Activated CD8-positive, alpha-beta memory T cell treated with anti-CD3 and anti-CD28 coated beads for 36 hours (primary cell): ENCODE measurements around the gene NFS1. TPM values are rescaled to one million over a fixed set of nuclear protein-coding genes. Genes with fewer than 3 reads are reported as not detected.

Source experiments
- CTCF ChIA-PET: fragments of 350-600 bp; sonication (Branson Sonifier 250); formaldehyde crosslinking; loops from one replicate; lab custom pipeline; 2021; ENCODE audit warnings: antibody characterized with exemption; lab: Charles Lee
- POLR2A ChIA-PET: fragments of 350-600 bp; sonication (Branson Sonifier 250); formaldehyde crosslinking; loops from one replicate; lab custom pipeline; 2021; ENCODE audit warnings: antibody characterized with exemption; lab: Charles Lee
- total RNA-seq, 2 experiments: library from RNA; stranded (reverse); gene quantifications; one replicate each; pipeline ENCODE4 v1.2.3, GENCODE V29; 2021

NFS1 gene
- total RNA-seq, 2 experiments from 2014 or later, result 38.9 to 42.7 TPM

- ChIA-PET CTCF (no interaction called here), POLR2A (no interaction called here)
These were observed 58.4 kb downstream of the NFS1 start for GRCh38 chr20:35640724-35641123.

DNA sequence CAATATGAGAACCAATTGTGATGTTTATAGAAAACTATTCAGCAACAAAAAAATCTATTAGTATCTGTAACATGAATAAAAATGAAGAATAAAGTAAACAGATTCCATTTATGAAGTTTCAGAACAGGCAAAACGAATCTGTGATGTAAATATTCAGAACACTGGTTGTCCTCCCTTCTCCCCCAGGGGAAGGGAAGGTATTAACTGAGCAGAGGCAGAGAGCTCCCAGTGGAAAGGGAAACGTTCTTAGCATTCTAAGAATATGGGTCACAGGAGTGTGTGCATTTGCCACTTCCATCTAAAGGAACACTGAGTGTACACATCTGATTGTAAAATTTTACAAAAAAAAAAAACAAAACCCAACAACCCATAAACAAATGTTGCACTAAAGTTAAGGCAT, 60.4 kb downstream of the NFS1 start:
- ChIA-PET POLR2A (no interaction called here), CTCF (no interaction called here)

GRCh38 chr20:35637276-35637675, 61.9 kb downstream of the NFS1 start:
- POLR2A ChIA-PET, result interaction anchor here (0.6 kb wide), 1 partner anchor 103 kb away, joined by 3 read pairs; no protein-coding TSS in a partner anchor
- CTCF ChIA-PET, result no interaction called here

DNA sequence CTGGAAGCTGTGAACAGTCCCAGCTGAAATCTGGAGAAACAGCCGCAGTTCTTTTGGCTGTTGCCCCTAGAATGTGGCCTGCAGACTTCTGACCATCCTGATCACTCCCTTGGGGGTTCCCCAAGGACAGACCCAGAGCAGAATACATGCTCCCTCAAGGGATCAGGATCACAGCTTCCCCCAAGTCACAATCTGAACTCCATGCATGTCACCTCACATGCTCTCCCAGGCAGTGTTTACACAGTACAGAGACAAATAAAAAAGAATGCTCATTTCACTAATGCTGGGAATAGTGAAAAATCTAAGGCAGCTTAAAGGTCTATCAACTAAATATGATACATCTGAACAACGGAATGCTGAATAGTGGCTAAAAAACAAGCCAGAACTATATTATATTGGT, 63.1 kb downstream of the NFS1 start:
- ChIA-PET POLR2A (interaction anchor here (0.6 kb wide), 1 partner anchor 11 kb away, joined by 3 read pairs; no protein-coding TSS in a partner anchor), CTCF (interaction anchor here (0.5 kb wide), 2 partner anchors 140 to 1104 kb away, joined by 4 read pairs; no protein-coding TSS in a partner anchor)

- ChIA-PET POLR2A (interaction anchor here (0.6 kb wide), 1 partner anchor 11 kb away, joined by 3 read pairs; no protein-coding TSS in a partner anchor), CTCF (interaction anchor here (0.5 kb wide), 1 partner anchor 140 kb away, joined by 4 read pairs; no protein-coding TSS in a partner anchor)
These were observed 63.5 kb downstream of the NFS1 start for GRCh38 chr20:35635652-35636051.

- CTCF ChIA-PET, result interaction anchor here (0.8 kb wide), 1 partner anchor 12 kb away, joined by 3 read pairs; no protein-coding TSS in a partner anchor
- POLR2A ChIA-PET, result no interaction called here
These were observed 66.5 kb downstream of the NFS1 start for GRCh38 chr20:35632539-35633115.

DNA sequence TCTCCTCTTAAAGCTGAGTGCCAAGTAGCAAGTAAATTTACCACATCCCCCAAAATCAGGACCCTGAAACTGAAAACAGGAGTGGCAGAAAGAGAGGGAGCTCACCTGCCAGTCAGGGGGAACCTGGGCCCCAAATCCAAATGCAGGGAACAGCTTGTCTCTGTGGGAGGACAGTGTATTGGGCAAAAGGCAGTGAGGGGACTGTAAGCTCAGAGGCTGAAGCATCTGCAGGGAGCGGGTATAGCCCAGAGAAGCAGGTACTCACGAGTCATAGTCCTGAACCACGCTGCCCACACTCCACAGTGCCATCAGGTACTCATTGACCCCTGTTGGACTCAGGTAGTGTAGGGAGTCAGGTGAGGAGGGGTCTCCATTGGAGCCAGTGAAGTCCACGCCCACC, 68.5 kb downstream of the NFS1 start:
- CTCF ChIA-PET, result interaction anchor here (0.6 to 1.4 kb wide), 2 partner anchors 9 to 106 kb away, joined by 3 to 4 read pairs; no protein-coding TSS in a partner anchor

GRCh38 chr20:35629427-35630145, 69.6 kb downstream of the NFS1 start:
- CTCF ChIA-PET, result interaction anchor here (1.4 kb wide), 1 partner anchor 8 kb away, joined by 3 read pairs; no protein-coding TSS in a partner anchor
- POLR2A ChIA-PET, result no interaction called here

More for the DNA sequence above, 68.5 kb downstream of the NFS1 start:
- POLR2A ChIA-PET, result no interaction called here

- ChIA-PET POLR2A (no interaction called here), CTCF (interaction anchor here (0.7 kb wide), 1 partner anchor 15 kb away, joined by 3 read pairs; no protein-coding TSS in a partner anchor)
These were observed 72.0 kb downstream of the NFS1 start for GRCh38 chr20:35627121-35627520.

DNA sequence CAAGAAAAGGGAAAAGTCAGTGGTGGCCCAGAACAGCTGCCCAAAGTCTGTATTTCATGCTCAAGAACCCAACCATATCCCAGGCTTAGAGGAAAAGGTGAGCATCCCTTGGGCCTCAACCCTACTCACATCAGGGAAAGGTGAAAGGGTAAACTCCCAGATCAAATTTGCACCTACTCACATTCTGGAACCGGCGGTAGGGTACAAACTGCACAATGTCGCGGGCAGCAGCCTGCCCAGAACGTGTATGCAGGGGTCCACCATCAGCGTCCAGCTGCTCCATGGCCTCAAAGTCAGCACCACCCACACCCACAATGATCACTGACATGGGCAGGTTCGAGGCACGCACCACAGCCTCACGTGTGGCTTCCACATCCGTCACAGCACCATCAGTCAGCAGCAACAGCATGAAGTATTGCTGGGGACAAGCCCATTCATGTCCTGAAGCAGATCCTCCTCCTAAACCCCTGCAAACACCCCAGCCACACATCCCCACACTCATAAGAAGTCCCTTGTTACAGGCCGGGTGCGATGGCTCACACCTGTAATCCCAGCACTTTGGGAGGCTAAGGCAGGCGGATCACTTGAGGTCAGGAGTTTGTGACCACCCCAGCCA, 72.7 kb downstream of the NFS1 start:
- POLR2A ChIA-PET, result interaction anchor here (0.5 kb wide), 1 partner anchor 47 kb away, joined by 8 read pairs; no protein-coding TSS in a partner anchor
- CTCF ChIA-PET, result interaction anchor here (0.7 kb wide), 1 partner anchor 14 kb away, joined by 3 read pairs; no protein-coding TSS in a partner anchor

DNA sequence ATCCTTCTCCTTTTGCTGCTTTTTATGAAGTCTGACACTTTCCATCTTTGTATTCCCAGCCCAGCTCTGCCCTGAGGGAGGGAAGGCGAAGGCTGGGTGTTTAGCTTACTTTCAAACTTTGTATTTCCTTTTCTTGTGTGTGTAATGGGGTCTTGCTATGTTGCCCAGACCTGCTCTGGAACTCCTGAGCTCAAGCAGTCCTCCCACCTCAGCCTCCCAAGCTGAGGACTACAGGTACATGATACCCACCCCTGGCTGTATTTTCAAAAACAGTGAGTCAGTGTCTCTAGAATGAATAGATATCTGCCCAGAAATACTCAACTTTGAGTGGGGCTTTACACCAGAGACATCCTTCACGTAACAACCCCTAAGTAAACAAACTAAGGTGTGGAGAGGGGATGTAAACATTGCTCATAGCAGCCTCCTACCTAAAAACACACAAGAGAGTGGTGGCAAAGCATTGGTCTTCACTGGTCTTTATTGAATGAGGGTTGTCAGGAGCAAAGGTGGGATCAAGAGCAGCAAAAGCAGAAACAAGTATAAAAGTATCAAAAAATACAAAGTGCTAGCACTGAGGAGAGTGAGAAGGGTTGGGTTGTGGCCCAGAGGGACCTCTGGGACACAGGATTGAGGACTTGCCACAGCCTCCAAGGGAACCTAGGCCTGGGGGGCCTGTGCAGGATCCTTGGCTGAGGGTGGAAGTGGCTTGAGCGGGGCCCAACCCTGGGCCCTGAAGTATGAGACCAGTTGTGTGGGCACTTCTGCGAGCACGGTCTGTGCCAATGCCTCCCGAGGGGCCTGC, 73.4 kb downstream of the NFS1 start:
- ChIA-PET CTCF (interaction anchor here (0.5 to 0.6 kb wide), 2 partner anchors 270 to 1182 kb away, joined by 3 to 4 read pairs; no protein-coding TSS in a partner anchor), POLR2A (interaction anchor here (0.5 kb wide), 1 partner anchor 46 kb away, joined by 8 read pairs; no protein-coding TSS in a partner anchor)

GRCh38 chr20:35621560-35621946, 77.6 kb downstream of the NFS1 start:
- CTCF ChIA-PET, result interaction anchor here (0.6 to 1.3 kb wide), 4 partner anchors 8 to 136 kb away, joined by 3 read pairs; no protein-coding TSS in a partner anchor
- POLR2A ChIA-PET, result no interaction called here

- POLR2A ChIA-PET, result interaction anchor here (1.1 to 6.2 kb wide), 3 partner anchors 27 to 110 kb away, joined by 3 to 77 read pairs (median 9); partner anchors contain the start of genes CPNE1 and RBM12
- CTCF ChIA-PET, result interaction anchor here (0.6 to 2.2 kb wide), 6 partner anchors 9 to 136 kb away, joined by 3 to 6 read pairs (median 3); no protein-coding TSS in a partner anchor
These were observed 78.2 kb downstream of the NFS1 start for GRCh38 chr20:35620818-35621559.

DNA sequence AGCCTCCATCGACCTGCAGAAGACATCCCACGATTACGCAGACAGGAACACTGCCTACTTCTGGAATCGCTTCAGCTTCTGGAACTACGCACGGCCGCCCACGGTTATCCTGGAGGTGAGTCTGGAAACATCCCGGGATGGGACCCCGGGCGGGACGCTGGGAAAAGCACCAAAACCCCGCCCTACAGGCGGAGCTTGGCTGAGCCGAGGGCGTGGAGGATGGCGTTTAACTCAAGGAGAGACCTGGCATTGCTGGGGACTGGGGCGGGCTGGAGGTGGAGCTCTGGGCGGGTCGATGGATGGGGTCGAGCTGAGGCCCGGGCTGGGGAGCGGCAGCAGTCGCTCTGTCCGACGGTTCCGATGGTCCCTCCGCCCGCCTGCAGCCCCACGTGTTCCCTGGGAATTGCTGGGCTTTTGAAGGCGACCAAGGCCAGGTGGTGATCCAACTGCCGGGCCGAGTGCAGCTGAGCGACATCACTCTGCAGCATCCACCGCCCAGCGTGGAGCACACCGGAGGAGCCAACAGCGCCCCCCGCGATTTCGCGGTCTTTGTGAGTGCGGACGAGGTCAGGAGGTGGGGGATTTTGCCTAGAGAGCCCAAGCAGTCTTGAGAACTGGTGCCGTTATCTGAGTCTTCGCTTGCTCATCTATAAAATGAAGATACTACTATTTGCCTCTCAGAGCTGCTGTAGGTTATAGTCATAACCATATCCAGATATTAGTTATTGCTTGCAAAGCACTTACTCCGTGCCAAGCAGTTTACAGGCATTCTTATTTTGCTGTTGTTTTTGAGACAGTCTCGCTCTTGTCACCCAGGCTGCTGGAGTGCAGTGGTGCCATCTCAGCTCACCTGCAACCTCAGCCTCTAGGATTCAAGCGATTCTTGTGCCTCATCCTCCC, 79.7 kb downstream of the NFS1 start:
- ChIA-PET CTCF (interaction anchor here (0.6 to 2.2 kb wide), 10 partner anchors 14 to 900 kb away, joined by 3 to 15 read pairs (median 4); partner anchors contain the start of genes CPNE1, NFS1, RBM12 and RBM39), POLR2A (interaction anchor here (0.7 to 6.2 kb wide), 7 partner anchors 15 to 334 kb away, joined by 3 to 77 read pairs (median 6); partner anchors contain the start of genes CPNE1, NFS1, RBM12 and RBM39)

GRCh38 chr20:35618263-35619131, 80.7 kb downstream of the NFS1 start:
- ChIA-PET POLR2A (interaction anchor here (0.7 to 6.2 kb wide), 7 partner anchors 18 to 335 kb away, joined by 3 to 77 read pairs (median 6); partner anchors contain the start of genes CPNE1, NFS1, RBM12 and RBM39), CTCF (interaction anchor here (0.5 to 2.2 kb wide), 6 partner anchors 17 to 218 kb away, joined by 3 to 15 read pairs (median 4); partner anchors contain the start of genes CPNE1, NFS1, RBM12 and RBM39)
